Measurements from ENCODE around the gene PDAP1. TPM values are rescaled to one million over a fixed set of nuclear protein-coding genes. Genes with fewer than 3 reads are reported as not detected.

PDAP1 gene
- total and polyA plus RNA-seq, 9 of the 15 experiments (the other 6 are each of a cell fraction or from before 2014, with no cell fraction given), result 10.2 to 315 (median 129) TPM

DNA sequence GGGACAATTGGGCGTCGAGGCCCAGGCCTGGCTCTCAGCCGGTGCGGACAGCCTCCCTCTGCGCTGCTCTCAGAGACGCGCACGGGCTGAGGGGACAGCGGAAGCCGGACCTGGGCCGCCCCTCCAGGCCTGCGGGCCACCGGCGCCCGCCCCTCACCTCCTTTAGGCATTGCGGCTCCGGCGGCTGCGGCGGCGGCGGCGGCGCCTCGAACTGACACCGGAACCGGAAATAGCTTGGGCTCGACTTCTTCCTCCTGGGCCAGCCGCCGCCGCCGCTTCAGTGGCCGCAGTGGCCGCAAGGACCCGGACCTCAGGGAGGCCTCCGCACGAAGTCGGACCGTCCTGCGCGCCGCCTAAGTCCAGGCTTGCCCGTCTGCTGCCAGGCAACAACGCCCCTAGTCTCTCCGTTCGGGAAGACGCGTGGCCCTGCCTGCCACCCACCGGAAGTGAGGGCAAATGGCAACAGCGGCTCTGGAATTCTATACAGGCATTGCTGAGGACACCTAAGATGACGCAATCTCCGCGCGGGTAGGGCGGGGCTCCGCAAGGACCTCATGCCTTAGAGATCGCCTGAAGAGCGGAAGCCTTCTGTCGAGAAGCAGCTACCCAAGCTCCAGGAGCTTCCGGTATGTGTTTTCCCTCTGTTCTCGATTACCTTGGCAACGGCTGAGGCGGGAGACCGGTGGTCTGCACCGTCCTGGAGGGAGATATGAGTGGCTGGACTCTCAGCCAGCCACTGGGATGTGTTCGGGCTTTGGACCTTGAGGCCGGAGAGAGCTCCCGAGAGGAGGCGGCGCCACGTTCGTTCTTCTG, at the start of gene PDAP1, which contains the start of gene BUD31 (continued):
- peak; percentile 100 for TF ChIP-seq ATF3 (IDR thresholded peaks at IDR 0.05)
- peak; percentile 100 for TF ChIP-seq ATF3 (CRISPR knock-in tag; conservative IDR thresholded peaks at IDR 0.05)
- peak; percentile 46 for TF ChIP-seq RBM39 (optimal IDR thresholded peaks at IDR 0.05; ENCODE audit: low read depth, low read length)
- TF ChIP-seq MTA3 (IDR thresholded peaks at IDR 0.05; ENCODE audit: borderline replicate concordance), result peak; percentile 90; the same call in 1 of the 2 replicates
- peak; percentile 11; the same call in 1 of the 2 replicates for TF ChIP-seq MECOM (CRISPR knock-in tag; IDR thresholded peaks at IDR 0.05)
- TF ChIP-seq TCF7 (IDR thresholded peaks at IDR 0.05; ENCODE audit: borderline replicate concordance), result 0 out of 2 replicates have a peak, but pooled peaks have one; percentile 16
- TF ChIP-seq RB1 (IDR thresholded peaks at IDR 0.05; ENCODE audit: low read depth), result peak; percentile 99
- no peak for TF ChIP-seq EZH2 (IDR thresholded peaks at IDR 0.05; ENCODE audit: borderline replicate concordance, low read depth, low read length)
- TF ChIP-seq ZNF592 (IDR thresholded peaks at IDR 0.05), result no peak
- TF ChIP-seq ILF3 (IDR thresholded peaks at IDR 0.05; ENCODE audit: borderline replicate concordance), result no peak
- no peak for TF ChIP-seq CBFA2T2 (conservative IDR thresholded peaks at IDR 0.05)
- TF ChIP-seq MTF1 (CRISPR knock-in tag; IDR thresholded peaks at IDR 0.05; ENCODE audit: borderline replicate concordance), result no peak
- no peak for TF ChIP-seq SREBF1 (IDR thresholded peaks at IDR 0.05; ENCODE audit: borderline replicate concordance, low read depth, low read length)
- TF ChIP-seq, protein P1, sequence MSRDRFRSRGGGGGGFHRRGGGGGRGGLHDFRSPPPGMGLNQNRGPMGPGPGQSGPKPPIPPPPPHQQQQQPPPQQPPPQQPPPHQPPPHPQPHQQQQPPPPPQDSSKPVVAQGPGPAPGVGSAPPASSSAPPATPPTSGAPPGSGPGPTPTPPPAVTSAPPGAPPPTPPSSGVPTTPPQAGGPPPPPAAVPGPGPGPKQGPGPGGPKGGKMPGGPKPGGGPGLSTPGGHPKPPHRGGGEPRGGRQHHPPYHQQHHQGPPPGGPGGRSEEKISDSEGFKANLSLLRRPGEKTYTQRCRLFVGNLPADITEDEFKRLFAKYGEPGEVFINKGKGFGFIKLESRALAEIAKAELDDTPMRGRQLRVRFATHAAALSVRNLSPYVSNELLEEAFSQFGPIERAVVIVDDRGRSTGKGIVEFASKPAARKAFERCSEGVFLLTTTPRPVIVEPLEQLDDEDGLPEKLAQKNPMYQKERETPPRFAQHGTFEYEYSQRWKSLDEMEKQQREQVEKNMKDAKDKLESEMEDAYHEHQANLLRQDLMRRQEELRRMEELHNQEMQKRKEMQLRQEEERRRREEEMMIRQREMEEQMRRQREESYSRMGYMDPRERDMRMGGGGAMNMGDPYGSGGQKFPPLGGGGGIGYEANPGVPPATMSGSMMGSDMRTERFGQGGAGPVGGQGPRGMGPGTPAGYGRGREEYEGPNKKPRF (IDR thresholded peaks at IDR 0.05; ENCODE audit: low read depth, low read length), result no peak
- no peak for TF ChIP-seq ZNF184 (CRISPR knock-in tag; IDR thresholded peaks at IDR 0.05)
- TF ChIP-seq FOXJ3 (CRISPR knock-in tag; IDR thresholded peaks at IDR 0.05), result no peak
- TF ChIP-seq SRF (CRISPR knock-in tag; IDR thresholded peaks at IDR 0.05), result peak in 1 of 2 experiments; percentile 25; a peak in 1 of 4 replicates
- peak; percentile 87 for TF ChIP-seq SAP30 (IDR thresholded peaks at IDR 0.05; ENCODE audit: borderline replicate concordance, insufficient read depth, low read depth, low read length, poor library complexity, severe bottlenecking)
- TF ChIP-seq ZFX (CRISPR knock-in tag; IDR thresholded peaks at IDR 0.05), result peak; percentile 89
- TF ChIP-seq STAT5A (IDR thresholded peaks at IDR 0.05; ENCODE audit: borderline replicate concordance, low read length), result no peak; the same call in 1 of the 2 replicates

Measured in K562 (cell line).